ENCODE measurements around the gene TBL2.
"Not testable (repeated sequence)": the region's sequence is repeated elsewhere in the genome, so short reads cannot be mapped to it uniquely, and the experiment has no call there.

The TBL2 gene

GRCh38 chr7:73610105-73610504 is 31.7 kb upstream of the TBL2 start:
- DNase-seq = no peak
- in situ Hi-C loops (cut with MboI; ENCODE audit: low pct_unique_long_range_greater_than_20kb, low sequenced_read_pairs) = no loop called here

GRCh38 chr7:73607692-73607983 is 29.3 kb upstream of the TBL2 start:
- in situ Hi-C loops (cut with MboI; ENCODE audit: low pct_unique_long_range_greater_than_20kb, low sequenced_read_pairs); DNase-seq: not testable (repeated sequence)

GRCh38 chr7:73606801-73607691 is 28.7 kb upstream of the TBL2 start:
- peak; percentile 58 for DNase-seq
- in situ Hi-C loops (cut with MboI; ENCODE audit: low pct_unique_long_range_greater_than_20kb, low sequenced_read_pairs) = no loop called here

- in situ Hi-C loops (cut with MboI; ENCODE audit: low pct_unique_long_range_greater_than_20kb, low sequenced_read_pairs) = no loop called here
- DNase-seq = no peak
Observed at GRCh38 chr7:73605601-73606220, 27.3 kb upstream of the TBL2 start.

GRCh38 chr7:73602721-73603651 is 24.6 kb upstream of the TBL2 start:
- in situ Hi-C loops (cut with MboI; ENCODE audit: low pct_unique_long_range_greater_than_20kb, low sequenced_read_pairs) = no loop called here
- no peak for DNase-seq

GRCh38 chr7:73599916-73600315 is 21.5 kb upstream of the TBL2 start:
- in situ Hi-C loops (cut with MboI; ENCODE audit: low pct_unique_long_range_greater_than_20kb, low sequenced_read_pairs) = no loop called here
- no peak for DNase-seq

- in situ Hi-C loops (cut with MboI; ENCODE audit: low pct_unique_long_range_greater_than_20kb, low sequenced_read_pairs) = no loop called here
- no peak for DNase-seq
Observed at GRCh38 chr7:73599151-73599882, 20.9 kb upstream of the TBL2 start.

- in situ Hi-C loops (cut with MboI; ENCODE audit: low pct_unique_long_range_greater_than_20kb, low sequenced_read_pairs) = no loop called here
Observed at GRCh38 chr7:73597978-73598782, 19.8 kb upstream of the TBL2 start.

GRCh38 chr7:73596191-73597065 is 18.0 kb upstream of the TBL2 start:
- no peak for DNase-seq
- in situ Hi-C loops (cut with MboI; ENCODE audit: low pct_unique_long_range_greater_than_20kb, low sequenced_read_pairs) = no loop called here

More at GRCh38 chr7:73597978-73598782, 19.8 kb upstream of the TBL2 start:
- DNase-seq = no peak

- in situ Hi-C loops (cut with MboI; ENCODE audit: low pct_unique_long_range_greater_than_20kb, low sequenced_read_pairs) = no loop called here
- DNase-seq = no peak
Observed at GRCh38 chr7:73595358-73595757, 17.0 kb upstream of the TBL2 start.

- in situ Hi-C loops (cut with MboI; ENCODE audit: low pct_unique_long_range_greater_than_20kb, low sequenced_read_pairs) = no loop called here
- no peak for DNase-seq
Observed at GRCh38 chr7:73593207-73594045, 15.0 kb upstream of the TBL2 start.

- in situ Hi-C loops (cut with MboI; ENCODE audit: low pct_unique_long_range_greater_than_20kb, low sequenced_read_pairs) = no loop called here
- DNase-seq = no peak
Observed at GRCh38 chr7:73586911-73587310, 8.5 kb upstream of the TBL2 start.

GRCh38 chr7:73585196-73585595 is 6.8 kb upstream of the TBL2 start:
- in situ Hi-C loops (cut with MboI; ENCODE audit: low pct_unique_long_range_greater_than_20kb, low sequenced_read_pairs) = no loop called here
- DNase-seq = no peak

GRCh38 chr7:73582664-73583202 is 4.4 kb upstream of the TBL2 start:
- DNase-seq = no peak
- in situ Hi-C loops (cut with MboI; ENCODE audit: low pct_unique_long_range_greater_than_20kb, low sequenced_read_pairs) = no loop called here

- in situ Hi-C loops (cut with MboI; ENCODE audit: low pct_unique_long_range_greater_than_20kb, low sequenced_read_pairs); DNase-seq: not testable (repeated sequence)
Observed at GRCh38 chr7:73581006-73581405, 2.6 kb upstream of the TBL2 start.

GRCh38 chr7:73577627-73578341 is 595 bp downstream of the TBL2 start:
- in situ Hi-C loops (cut with MboI; ENCODE audit: low pct_unique_long_range_greater_than_20kb, low sequenced_read_pairs) = no loop called here
- peak; percentile 37 for DNase-seq

Data from KBM-7 (cell line).